ENCODE results near the gene CACNB4. TPM values are rescaled to one million over a fixed set of nuclear protein-coding genes. Genes with fewer than 3 reads are reported as not detected.
"Not testable (repeated sequence)": the region's sequence is repeated elsewhere in the genome, so short reads cannot be mapped to it uniquely, and the experiment has no call there.

Gene CACNB4
- total RNA-seq, 2 experiments from 2014 or later, result 0.54 to 0.56 TPM

GRCh38 chr2:151809073-151809383 is 289.8 kb downstream of the CACNB4 start:
- Mint-ChIP-seq H3K4me1 (no peaks in the 10 kb centered on the region), H3K27me3 (no peaks in the 10 kb centered on the region), H3K36me3 (peaks cover 29% of the 10 kb centered on the region), H3K9me3 (no peaks in the 10 kb centered on the region), H3K4me3 (no peak overlapping the region), H3K27ac (no peak overlapping the region)
- DNase-seq, result no peak

- no peak overlapping the region for H3K4me3 Mint-ChIP-seq
- DNase-seq, result no peak
- H3K27ac Mint-ChIP-seq, result no peak overlapping the region
- H3K36me3 Mint-ChIP-seq, result peaks cover 27% of the 10 kb centered on the region
- no peaks in the 10 kb centered on the region for H3K27me3 Mint-ChIP-seq
- H3K4me1 Mint-ChIP-seq, result no peaks in the 10 kb centered on the region
- no peaks in the 10 kb centered on the region for H3K9me3 Mint-ChIP-seq
Measured at GRCh38 chr2:151808258-151809072, 290.4 kb downstream of the CACNB4 start.

GRCh38 chr2:151805961-151806360 is 292.9 kb downstream of the CACNB4 start:
- no peak overlapping the region for H3K4me3 Mint-ChIP-seq
- H3K27ac Mint-ChIP-seq, result no peak overlapping the region
- no peaks in the 10 kb centered on the region for H3K9me3 Mint-ChIP-seq
- H3K36me3 Mint-ChIP-seq, result peaks cover 18% of the 10 kb centered on the region
- H3K4me1 Mint-ChIP-seq, result peaks cover 2% of the 10 kb centered on the region
- H3K27me3 Mint-ChIP-seq, result no peaks in the 10 kb centered on the region
- DNase-seq, result no peak

- Mint-ChIP-seq H3K27ac (no peak overlapping the region), H3K36me3 (peaks cover 12% of the 10 kb centered on the region), H3K9me3 (no peaks in the 10 kb centered on the region), H3K27me3 (no peaks in the 10 kb centered on the region), H3K4me3 (no peak overlapping the region), H3K4me1 (peaks cover 2% of the 10 kb centered on the region)
- DNase-seq, result no peak
Measured at GRCh38 chr2:151805343-151805742, 293.5 kb downstream of the CACNB4 start.

- Mint-ChIP-seq H3K9me3 (no peaks in the 10 kb centered on the region), H3K27ac (no peak overlapping the region), H3K36me3 (peaks cover 15% of the 10 kb centered on the region), H3K4me3 (no peak overlapping the region), H3K4me1 (peaks cover 2% of the 10 kb centered on the region), H3K27me3 (no peaks in the 10 kb centered on the region)
- no peak for DNase-seq
Measured at GRCh38 chr2:151803811-151804210, 295.0 kb downstream of the CACNB4 start.

- Mint-ChIP-seq H3K27ac (no peak overlapping the region), H3K9me3 (no peaks in the 10 kb centered on the region), H3K36me3 (peaks cover 15% of the 10 kb centered on the region), H3K4me1 (peaks cover 2% of the 10 kb centered on the region), H3K4me3 (no peak overlapping the region), H3K27me3 (no peaks in the 10 kb centered on the region)
- DNase-seq, result no peak
Measured at GRCh38 chr2:151802315-151802714, 296.5 kb downstream of the CACNB4 start.

- Mint-ChIP-seq H3K9me3 (no peaks in the 10 kb centered on the region), H3K36me3 (peaks cover 19% of the 10 kb centered on the region), H3K4me3 (no peak overlapping the region), H3K4me1 (peaks cover 2% of the 10 kb centered on the region), H3K27ac (no peak overlapping the region), H3K27me3 (no peaks in the 10 kb centered on the region)
- DNase-seq, result no peak
Measured at GRCh38 chr2:151799886-151800292, 299.0 kb downstream of the CACNB4 start.

- Mint-ChIP-seq H3K4me1 (peaks cover 1% of the 10 kb centered on the region), H3K27ac (no peak overlapping the region), H3K9me3 (peaks cover 5% of the 10 kb centered on the region), H3K36me3 (peaks cover 25% of the 10 kb centered on the region), H3K27me3 (no peaks in the 10 kb centered on the region), H3K4me3 (no peak overlapping the region)
- no peak for DNase-seq
Measured at GRCh38 chr2:151796774-151797173, 302.1 kb downstream of the CACNB4 start.

- no peak overlapping the region for H3K4me3 Mint-ChIP-seq
- peaks cover 5% of the 10 kb centered on the region for H3K9me3 Mint-ChIP-seq
- no peak overlapping the region for H3K27ac Mint-ChIP-seq
- H3K4me1 Mint-ChIP-seq, result peaks cover 1% of the 10 kb centered on the region
- no peak for DNase-seq
- peaks cover 27% of the 10 kb centered on the region for H3K36me3 Mint-ChIP-seq
- H3K27me3 Mint-ChIP-seq, result no peaks in the 10 kb centered on the region
Measured at GRCh38 chr2:151795646-151796240, 303.1 kb downstream of the CACNB4 start.

- not testable (repeated sequence) for H3K4me3 Mint-ChIP-seq, H3K27me3 Mint-ChIP-seq, DNase-seq, H3K27ac Mint-ChIP-seq, H3K4me1 Mint-ChIP-seq, H3K9me3 Mint-ChIP-seq
- H3K36me3 Mint-ChIP-seq, result peaks cover 29% of the 10 kb centered on the region
Measured at GRCh38 chr2:151794422-151794821, 304.4 kb downstream of the CACNB4 start.

- Mint-ChIP-seq H3K27ac (no peak overlapping the region), H3K9me3 (peaks cover 5% of the 10 kb centered on the region), H3K27me3 (no peaks in the 10 kb centered on the region), H3K36me3 (peaks cover 25% of the 10 kb centered on the region), H3K4me3 (no peak overlapping the region), H3K4me1 (peaks cover 1% of the 10 kb centered on the region)
- no peak for DNase-seq
Measured at GRCh38 chr2:151793123-151793522, 305.7 kb downstream of the CACNB4 start.

GRCh38 chr2:151792589-151792988 is 306.3 kb downstream of the CACNB4 start:
- H3K9me3 Mint-ChIP-seq, result peaks cover 5% of the 10 kb centered on the region
- H3K4me3 Mint-ChIP-seq, result no peak overlapping the region
- no peaks in the 10 kb centered on the region for H3K27me3 Mint-ChIP-seq
- H3K4me1 Mint-ChIP-seq, result peaks cover 1% of the 10 kb centered on the region
- H3K36me3 Mint-ChIP-seq, result peaks cover 27% of the 10 kb centered on the region
- no peak for DNase-seq
- no peak overlapping the region for H3K27ac Mint-ChIP-seq

GRCh38 chr2:151791545-151791944 is 307.3 kb downstream of the CACNB4 start:
- no peaks in the 10 kb centered on the region for H3K27me3 Mint-ChIP-seq
- peaks cover 1% of the 10 kb centered on the region for H3K4me1 Mint-ChIP-seq
- peaks cover 27% of the 10 kb centered on the region for H3K36me3 Mint-ChIP-seq
- no peak overlapping the region for H3K27ac Mint-ChIP-seq
- DNase-seq, result no peak
- no peak overlapping the region for H3K4me3 Mint-ChIP-seq
- H3K9me3 Mint-ChIP-seq, result peaks cover 5% of the 10 kb centered on the region

GRCh38 chr2:151790689-151791088 is 308.2 kb downstream of the CACNB4 start:
- Mint-ChIP-seq H3K36me3 (peaks cover 23% of the 10 kb centered on the region), H3K4me3 (no peak overlapping the region), H3K9me3 (peaks cover 5% of the 10 kb centered on the region), H3K4me1 (peaks cover 1% of the 10 kb centered on the region), H3K27me3 (no peaks in the 10 kb centered on the region), H3K27ac (no peak overlapping the region)
- DNase-seq, result no peak

- no peaks in the 10 kb centered on the region for H3K27me3 Mint-ChIP-seq
- peaks cover 30% of the 10 kb centered on the region for H3K36me3 Mint-ChIP-seq
- H3K4me1 Mint-ChIP-seq, result no peaks in the 10 kb centered on the region
- no peak overlapping the region for H3K27ac Mint-ChIP-seq
- DNase-seq, result no peak
- H3K9me3 Mint-ChIP-seq, result peaks cover 5% of the 10 kb centered on the region
- H3K4me3 Mint-ChIP-seq, result no peak overlapping the region
Measured at GRCh38 chr2:151789055-151789834, 309.6 kb downstream of the CACNB4 start.

All from activated naive CD8-positive, alpha-beta T cell treated with anti-CD3 and anti-CD28 coated beads for 36 hours (primary cell).